Transverse colon (tissue), 4 donors: ENCODE measurements around the gene TRIP6.

Experiments used
- POLR2A ChIP-seq: fragments of 450-650 bp; IDR thresholded peaks from one replicate; pipeline ENCODE4 v1.6.1; 2016; ENCODE audit warnings: antibody characterized with exemption, mild to moderate bottlenecking, moderate library complexity
- POLR2AphosphoS5 ChIP-seq, 3 donors: sonication (generic); formaldehyde crosslinking; IDR thresholded peaks; one replicate each; pipeline ENCODE4 v1.6.1; 2016; ENCODE audit warnings: antibody characterized with exemption in 3 of 3
- TF ChIP-seq, protein P1 (sequence below), 5 experiments: fragments of 200-600 bp in 3 of 5; fragments of 450-650 bp in 2 of 5; sonication (generic) in 3 of 5; IDR thresholded peaks; 1 replicate in 2 of 5; 2 replicates in 3 of 5; pipeline ENCODE4 v1.5.1; 2016 to 2017; ENCODE audit warnings: antibody characterized with exemption in 5 of 5, inconsistent platforms in 3 of 5, mild to moderate bottlenecking in 2 of 5, moderate library complexity in 1 of 5

DNA sequence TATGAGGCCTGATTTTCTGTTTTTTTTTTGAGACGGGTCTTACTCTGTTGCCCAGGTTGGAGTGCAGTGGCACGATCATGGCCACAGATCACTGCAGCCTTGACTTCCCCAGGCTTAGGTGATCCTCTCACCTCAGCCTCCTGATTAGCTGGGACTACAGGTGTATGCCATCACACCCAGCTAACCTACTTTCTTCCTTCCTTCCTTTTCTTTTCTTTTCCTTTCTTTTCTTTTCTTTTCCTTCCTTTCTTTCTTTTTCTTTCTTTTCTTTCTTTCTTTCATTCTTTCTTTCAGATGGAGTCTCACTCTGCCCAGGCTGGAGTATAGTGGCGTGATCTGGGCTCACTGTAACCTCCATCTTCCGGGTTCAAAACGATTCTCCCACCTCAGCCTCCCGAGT lies 11.5 kb downstream of the TRIP6 start:
- TF ChIP-seq, protein P1, sequence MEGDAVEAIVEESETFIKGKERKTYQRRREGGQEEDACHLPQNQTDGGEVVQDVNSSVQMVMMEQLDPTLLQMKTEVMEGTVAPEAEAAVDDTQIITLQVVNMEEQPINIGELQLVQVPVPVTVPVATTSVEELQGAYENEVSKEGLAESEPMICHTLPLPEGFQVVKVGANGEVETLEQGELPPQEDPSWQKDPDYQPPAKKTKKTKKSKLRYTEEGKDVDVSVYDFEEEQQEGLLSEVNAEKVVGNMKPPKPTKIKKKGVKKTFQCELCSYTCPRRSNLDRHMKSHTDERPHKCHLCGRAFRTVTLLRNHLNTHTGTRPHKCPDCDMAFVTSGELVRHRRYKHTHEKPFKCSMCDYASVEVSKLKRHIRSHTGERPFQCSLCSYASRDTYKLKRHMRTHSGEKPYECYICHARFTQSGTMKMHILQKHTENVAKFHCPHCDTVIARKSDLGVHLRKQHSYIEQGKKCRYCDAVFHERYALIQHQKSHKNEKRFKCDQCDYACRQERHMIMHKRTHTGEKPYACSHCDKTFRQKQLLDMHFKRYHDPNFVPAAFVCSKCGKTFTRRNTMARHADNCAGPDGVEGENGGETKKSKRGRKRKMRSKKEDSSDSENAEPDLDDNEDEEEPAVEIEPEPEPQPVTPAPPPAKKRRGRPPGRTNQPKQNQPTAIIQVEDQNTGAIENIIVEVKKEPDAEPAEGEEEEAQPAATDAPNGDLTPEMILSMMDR (IDR thresholded peaks at IDR 0.05): no peak
- TF ChIP-seq POLR2AphosphoS5 (IDR thresholded peaks at IDR 0.05) (no peak), POLR2A (no peak)
